CD4-positive, alpha-beta T cell treated with Interleukin-15 for 4 hours (primary cell): ENCODE results near the gene CEP112.
"Not testable (repeated sequence)": the region's sequence is repeated elsewhere in the genome, so short reads cannot be mapped to it uniquely, and the experiment has no call there.

Experiments used
- DNase-seq: peaks from one replicate; pipeline ENCODE4 v3.0.0-alpha.2; 2020; ENCODE audit warnings: low spot score

CEP112 gene

DNA sequence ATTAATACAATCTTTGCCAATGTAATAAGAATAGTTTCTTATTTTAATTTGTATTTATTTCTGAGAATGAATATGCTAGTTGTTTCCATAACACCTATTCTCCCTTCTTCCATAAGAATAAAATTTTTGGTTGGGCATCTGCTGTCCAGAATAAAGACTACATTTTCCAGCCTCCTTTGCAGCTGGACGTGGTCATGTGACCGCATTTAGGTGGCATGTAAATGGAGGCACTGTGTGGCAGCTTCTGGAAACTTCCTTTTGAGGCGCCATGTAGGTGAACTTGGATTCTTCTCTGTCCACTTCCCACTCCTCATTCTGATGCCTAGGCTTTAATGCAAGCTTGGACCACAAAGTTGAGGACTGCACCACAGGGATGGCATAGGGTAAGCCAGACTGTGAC, 415.0 kb downstream of the CEP112 start:
- DNase-seq: no peak

GRCh38 chr17:65774787-65775186, 417.1 kb downstream of the CEP112 start:
- DNase-seq: no peak

DNA sequence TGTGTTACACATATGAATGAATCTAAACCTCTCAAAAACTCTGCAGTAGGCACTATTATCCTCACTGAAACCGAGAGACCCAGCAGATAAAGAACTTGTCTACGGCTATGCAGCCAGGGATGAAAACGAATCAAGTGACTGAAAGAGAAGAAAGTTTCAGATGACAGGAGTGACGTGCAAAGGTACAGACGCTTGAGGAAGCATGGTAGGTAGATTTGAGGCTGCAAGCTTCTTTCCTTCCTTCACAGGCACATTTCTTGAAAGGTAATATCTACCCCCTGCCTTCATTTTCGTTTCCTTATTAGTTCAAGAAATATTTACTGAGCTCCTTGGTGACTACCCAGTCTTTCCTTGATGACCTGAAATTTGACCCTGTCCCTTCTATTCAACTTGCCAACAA, 418.9 kb downstream of the CEP112 start:
- DNase-seq: no peak

DNA sequence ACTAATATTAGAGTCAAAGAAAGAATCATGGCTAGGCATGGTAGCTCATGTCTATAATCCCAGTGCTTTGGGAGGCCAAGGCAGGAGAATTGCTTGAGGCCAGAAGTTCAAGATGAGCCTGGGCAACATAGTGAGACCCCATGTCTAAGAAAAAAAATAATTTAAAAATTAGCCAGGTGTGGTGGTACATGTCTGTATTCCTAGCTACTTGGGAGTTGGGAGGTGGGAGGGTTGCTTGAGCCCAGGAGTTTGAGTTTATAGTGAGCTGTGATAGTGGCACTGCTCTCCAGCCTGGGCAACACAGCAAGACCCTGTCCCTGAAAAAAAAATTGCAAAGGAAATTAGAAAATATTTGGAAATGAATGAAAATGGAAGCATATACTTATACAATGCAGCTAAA, 420.2 kb downstream of the CEP112 start:
- DNase-seq: no peak

DNA sequence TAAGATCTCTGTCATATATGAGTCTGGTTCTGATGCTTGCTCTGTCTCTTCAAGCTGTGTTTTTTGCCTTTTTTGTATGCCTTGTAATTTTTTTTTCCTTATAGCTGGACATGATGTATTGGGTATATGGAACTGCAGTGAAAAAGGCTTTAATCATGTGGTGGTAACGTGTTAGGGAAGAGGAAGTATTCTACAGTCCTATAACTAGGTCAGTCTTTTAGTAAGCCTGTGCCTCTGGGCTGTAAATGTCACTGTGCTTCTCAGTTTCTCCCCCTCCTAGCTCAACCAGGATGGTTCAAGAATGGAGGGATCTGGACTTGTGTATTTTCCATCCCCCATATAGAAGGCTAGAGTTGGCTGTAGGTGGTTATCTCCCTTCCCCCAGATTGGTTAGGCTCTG, 428.1 kb downstream of the CEP112 start:
- DNase-seq: no peak

DNA sequence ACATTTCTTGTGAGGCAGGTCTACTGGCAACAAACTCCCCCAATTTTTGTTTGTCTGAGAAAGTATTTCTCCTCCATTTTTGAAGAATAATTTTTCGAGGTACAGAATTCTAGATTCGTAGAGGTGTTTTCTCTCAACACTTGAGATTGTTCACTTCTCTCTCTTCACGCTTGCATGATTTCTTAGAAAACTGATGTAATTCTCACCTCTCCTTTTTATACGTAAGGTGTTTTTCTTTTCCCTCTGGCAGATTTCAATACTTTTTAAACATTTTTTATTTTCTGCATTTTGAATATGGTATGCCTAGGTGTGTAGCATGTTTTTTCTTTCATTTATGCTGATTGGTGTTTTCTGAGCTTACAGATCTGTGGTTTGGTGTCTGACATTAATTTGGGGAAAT, 429.0 kb downstream of the CEP112 start:
- no peak for DNase-seq

GRCh38 chr17:65759532-65759931, 432.4 kb downstream of the CEP112 start:
- DNase-seq: no peak

DNA sequence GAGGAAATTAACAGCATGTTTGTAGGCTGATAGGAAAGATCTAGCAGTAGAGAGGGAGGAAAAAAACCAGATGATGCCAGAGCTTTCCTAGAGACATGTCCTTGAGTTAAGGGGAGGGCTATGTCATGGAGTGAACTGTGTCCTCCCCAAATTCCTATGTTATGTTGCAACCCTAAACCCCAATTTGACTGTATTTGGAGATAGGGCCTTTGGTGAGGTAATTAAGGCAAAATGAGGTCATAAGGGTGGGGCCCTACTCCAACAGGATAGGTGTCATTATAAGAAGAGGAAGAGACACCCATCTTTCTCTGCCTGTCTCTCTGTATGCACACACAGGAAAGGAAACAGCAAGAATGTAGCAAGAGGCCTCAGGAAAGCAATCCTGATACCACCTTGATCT, 435.2 kb downstream of the CEP112 start:
- no peak for DNase-seq

GRCh38 chr17:65755799-65756198, 436.1 kb downstream of the CEP112 start:
- DNase-seq: no peak

- no peak for DNase-seq
Measured at GRCh38 chr17:65754630-65755029, 437.3 kb downstream of the CEP112 start.

GRCh38 chr17:65754081-65754480, 437.9 kb downstream of the CEP112 start:
- no peak for DNase-seq

DNA sequence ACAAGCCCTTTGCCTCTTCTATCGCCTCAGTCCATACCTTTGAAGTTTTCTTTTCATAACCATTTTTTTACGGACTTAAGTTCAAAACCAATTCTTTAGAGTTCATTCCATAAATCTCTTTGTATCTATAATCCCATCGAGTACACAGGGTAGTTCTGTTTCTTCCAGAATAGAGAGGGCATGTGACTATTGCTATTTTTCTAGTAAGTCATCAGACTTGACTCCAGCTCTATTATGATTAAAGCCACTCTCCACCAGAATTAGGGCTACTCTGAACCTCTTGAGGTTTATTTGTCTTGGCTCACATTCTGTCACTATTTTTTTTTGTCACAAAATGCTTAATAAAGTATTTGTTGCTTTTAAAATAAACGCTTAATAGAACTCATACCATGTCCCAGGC, 438.6 kb downstream of the CEP112 start:
- DNase-seq: no peak

- DNase-seq: no peak
Measured at GRCh38 chr17:65751263-65751662, 440.7 kb downstream of the CEP112 start.

DNA sequence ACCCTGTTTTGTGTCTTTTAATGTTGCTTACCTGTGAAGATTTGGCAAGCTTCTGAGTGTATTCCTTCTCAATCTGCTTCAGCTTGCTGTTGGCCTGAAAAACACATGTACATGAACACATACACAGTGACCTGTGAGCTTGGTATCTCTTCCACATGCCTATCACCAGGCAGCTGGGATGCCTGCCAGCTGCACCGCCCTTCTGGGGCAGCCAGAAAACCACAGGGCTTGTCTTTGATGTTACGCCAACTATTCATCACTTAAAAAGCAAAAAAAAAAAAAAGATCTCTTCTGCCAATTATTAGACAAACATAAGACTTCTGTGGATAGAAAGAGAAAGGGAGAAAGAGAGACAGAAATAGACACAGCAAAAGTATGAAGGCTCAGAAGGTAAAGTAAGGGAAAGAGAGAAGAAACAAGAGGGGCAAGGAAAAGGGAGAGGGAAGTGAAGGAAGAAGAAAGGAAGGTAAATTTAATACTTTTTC, 441.3 kb downstream of the CEP112 start:
- DNase-seq: peak; percentile 41

- no peak for DNase-seq
Measured at GRCh38 chr17:65750166-65750565, 441.8 kb downstream of the CEP112 start.

GRCh38 chr17:65749479-65749878, 442.5 kb downstream of the CEP112 start:
- no peak for DNase-seq

DNA sequence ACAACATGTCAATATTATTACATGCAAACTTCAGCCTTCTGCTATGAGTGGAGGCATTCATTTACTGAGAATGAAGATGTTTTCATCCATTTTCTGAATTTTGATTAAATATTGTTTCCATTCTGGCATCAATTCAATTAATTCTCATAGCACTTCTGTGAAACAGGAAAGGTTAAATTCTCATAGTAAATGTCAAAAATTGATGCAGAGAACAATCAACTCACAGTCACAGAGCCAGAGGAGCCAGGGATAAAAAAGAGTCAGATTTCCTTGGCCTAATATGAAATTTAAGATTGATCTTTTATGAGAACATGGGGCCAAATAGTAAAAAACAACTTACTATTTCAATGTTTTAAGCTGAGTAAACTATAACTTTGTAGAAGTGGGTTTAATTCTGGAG, 446.7 kb downstream of the CEP112 start:
- DNase-seq: no peak

- no peak for DNase-seq
Measured at GRCh38 chr17:65743308-65743655, 448.7 kb downstream of the CEP112 start.

GRCh38 chr17:65742403-65743307, 449.3 kb downstream of the CEP112 start:
- no peak for DNase-seq

GRCh38 chr17:65741710-65742109, 450.2 kb downstream of the CEP112 start:
- no peak for DNase-seq

DNA sequence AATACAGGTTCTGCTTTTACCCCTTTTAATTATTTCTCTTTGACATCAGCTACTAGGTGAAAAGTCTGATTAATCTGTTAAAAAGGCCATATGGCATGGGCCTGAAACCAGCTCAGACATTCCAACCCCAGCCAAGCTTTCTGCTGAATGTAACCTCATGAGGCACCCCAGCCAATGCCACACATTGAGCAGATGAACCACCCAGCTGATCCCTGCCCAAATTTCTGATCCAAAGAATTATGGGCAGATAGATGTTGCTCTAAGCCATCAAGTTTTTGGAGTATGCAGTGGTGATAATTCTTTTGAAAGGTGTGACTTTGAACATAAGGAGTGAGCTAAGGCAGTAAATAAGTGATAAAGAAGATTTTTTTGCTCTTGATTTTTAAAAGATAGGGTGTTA, 452.9 kb downstream of the CEP112 start:
- no peak for DNase-seq

- DNase-seq: no peak
Measured at GRCh38 chr17:65737451-65737850, 454.5 kb downstream of the CEP112 start.

DNA sequence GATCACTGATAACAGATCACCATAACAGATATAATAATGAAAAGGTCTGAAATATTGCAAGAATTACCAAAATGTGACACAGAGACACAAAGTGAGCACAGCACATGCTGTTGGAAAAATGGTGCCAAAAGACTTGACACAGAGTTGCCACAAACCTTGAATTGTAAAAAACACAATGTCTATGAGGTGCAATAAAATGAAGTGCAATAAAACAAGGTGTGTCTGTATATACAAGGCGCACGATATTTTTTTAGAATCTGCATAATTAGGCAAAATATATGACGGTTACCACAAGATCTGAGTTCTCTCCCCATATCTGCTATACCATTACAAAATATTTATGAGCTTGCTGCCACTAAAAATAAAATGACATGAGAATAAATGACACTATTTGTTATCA, 458.6 kb downstream of the CEP112 start:
- DNase-seq: no peak

DNA sequence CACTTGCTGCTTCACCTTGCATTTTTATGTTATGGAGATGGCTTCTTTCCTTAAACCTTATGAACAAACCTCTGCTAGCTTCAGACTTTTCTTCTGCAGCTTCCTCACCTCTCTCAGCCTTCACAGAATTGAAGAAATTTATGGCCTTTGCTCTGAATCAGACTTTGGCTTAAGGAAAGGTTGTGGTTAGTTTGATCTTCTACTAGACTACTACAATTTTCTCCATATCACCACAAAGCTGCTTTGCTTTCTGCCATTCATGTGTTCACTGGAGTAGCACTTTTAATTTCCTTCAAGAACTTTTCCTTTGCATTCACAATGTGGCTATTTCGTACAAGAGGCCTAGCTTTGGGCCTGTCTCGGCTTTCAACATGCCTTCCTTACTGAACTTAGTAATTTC, 459.3 kb downstream of the CEP112 start:
- not testable (repeated sequence) for DNase-seq
